Left lung (tissue), 10 donors: Measurements from ENCODE around the gene RALBP1. TPM values are rescaled to one million over a fixed set of nuclear protein-coding genes. Genes with fewer than 3 reads are reported as not detected.

Source experiments
- ATAC-seq: fragments of 200-7000 bp; cut with Tn5 transposase; one replicate; pipeline ENCODE4 v1.9.1; 2020; ENCODE audit warnings: moderate library complexity
- DNase-seq, 4 donors: peaks; one replicate each; pipeline ENCODE4 v3.0.0-alpha.2; 2013 to 2020
- H3K27ac ChIP-seq, 2 donors: fragments of 200-600 bp; sonication (generic) in 1 of 2; one replicate each; pipeline versions ENCODE4 v1.5.0 to v1.8.0; 2020 to 2021
- H3K27me3 ChIP-seq, 2 donors: fragments of 200-600 bp; sonication (generic) in 1 of 2; one replicate each; pipeline versions ENCODE4 v1.5.0 to v1.8.0; 2020 to 2021
- H3K36me3 ChIP-seq, 2 donors: fragments of 200-600 bp; sonication (generic) in 1 of 2; one replicate each; pipeline versions ENCODE4 v1.5.0 to v1.8.0; 2020 to 2021
- H3K4me1 ChIP-seq, 2 donors: fragments of 200-600 bp; one replicate each; pipeline ENCODE4 v1.8.0; 2021
- H3K4me3 ChIP-seq, 2 donors: fragments of 200-600 bp; sonication (generic) in 1 of 2; one replicate each; pipeline versions ENCODE4 v1.5.0 to v1.8.0; 2020 to 2021; ENCODE audit warnings: mild to moderate bottlenecking in 1 of 2
- H3K9me3 ChIP-seq, 2 donors: fragments of 200-600 bp; sonication (generic) in 1 of 2; one replicate each; pipeline versions ENCODE4 v1.5.0 to v1.8.0; 2020 to 2021
- CTCF ChIP-seq, 2 donors: fragments of 200-600 bp; sonication (generic) in 1 of 2; IDR thresholded peaks; one replicate each; pipeline versions ENCODE4 v1.5.0 to v1.8.0; 2021; ENCODE audit warnings: antibody characterized with exemption in 2 of 2
- intact Hi-C, 2 donors: fragments of 100-400 bp; cut with DNase I; formaldehyde crosslinking; loops; one replicate each; pipeline versions ENCODE4 v1.11.2 to v1.14.2; 2022
- polyA plus RNA-seq, 6 donors: library from polyadenylated mRNA; unstranded; fragments of 120-200 nt; gene quantifications; one replicate each; pipeline ENCODE4 v1.2.1, GENCODE V29; 2013; ENCODE audit not compliant: insufficient read length in 6 of 6
- total RNA-seq, 2 donors: library from RNA; stranded (reverse); fragmentation: NEBNext Ultra II Directional; extraction: Animal tissue kit (Norgen Biotek cat#: 25700); gene quantifications; one replicate each; pipeline ENCODE4 v1.2.1, GENCODE V29; 2021
- donor health status: DM: no; HTN: yes; CAD: no.
- donor health status: DM: no; HTN: no; CAD: no.

The RALBP1 gene
- total and polyA plus RNA-seq, 8 donors: 46.5 to 53.0 (median 49.9) TPM

- H3K4me1 ChIP-seq: peaks cover 0 to 5% of the 10 kb centered on the region in 2 donors
- ATAC-seq (no peak), DNase-seq (no peak)
- no peak overlapping the region for H3K27ac ChIP-seq
- intact Hi-C loops: no loop called here
- peaks cover 0 to 99% of the 10 kb centered on the region in 2 donors for H3K36me3 ChIP-seq
- H3K27me3 ChIP-seq: no peaks in the 10 kb centered on the region
- H3K9me3 ChIP-seq: no peaks in the 10 kb centered on the region
- H3K4me3 ChIP-seq: no peak overlapping the region
- no peak for TF ChIP-seq CTCF (IDR thresholded peaks at IDR 0.05)
Measured at GRCh38 chr18:9558387-9559064, 83.2 kb downstream of the RALBP1 start.

DNA sequence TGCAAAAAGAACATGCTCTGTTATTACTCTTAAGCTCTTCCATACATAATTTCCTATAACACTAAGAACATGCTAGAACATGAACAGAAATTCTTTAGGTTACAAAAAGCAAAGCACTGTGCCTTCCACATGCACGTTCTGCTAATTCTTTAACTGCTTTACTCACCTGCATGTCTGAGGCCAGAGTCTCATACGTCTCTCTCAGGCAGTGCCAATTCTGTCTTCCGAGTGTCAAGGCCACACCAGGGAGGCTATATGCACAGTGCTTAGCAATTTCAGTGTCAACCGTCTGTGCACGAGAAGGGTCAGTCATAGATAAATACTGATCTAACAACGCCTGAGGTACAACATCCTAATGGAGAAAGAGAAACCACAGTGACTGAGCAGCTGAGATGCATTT is 83.9 kb downstream of the RALBP1 start:
- peaks cover 0 to 8% of the 10 kb centered on the region in 2 donors for H3K4me1 ChIP-seq
- DNase-seq (no peak), ATAC-seq (no peak)
- intact Hi-C loops: no loop called here
- peaks cover 0 to 96% of the 10 kb centered on the region in 2 donors for H3K36me3 ChIP-seq
- no peaks in the 10 kb centered on the region for H3K27me3 ChIP-seq
- no peak for TF ChIP-seq CTCF (IDR thresholded peaks at IDR 0.05)
- no peaks in the 10 kb centered on the region for H3K9me3 ChIP-seq
- no peak overlapping the region for H3K27ac ChIP-seq
- H3K4me3 ChIP-seq: no peak overlapping the region

DNA sequence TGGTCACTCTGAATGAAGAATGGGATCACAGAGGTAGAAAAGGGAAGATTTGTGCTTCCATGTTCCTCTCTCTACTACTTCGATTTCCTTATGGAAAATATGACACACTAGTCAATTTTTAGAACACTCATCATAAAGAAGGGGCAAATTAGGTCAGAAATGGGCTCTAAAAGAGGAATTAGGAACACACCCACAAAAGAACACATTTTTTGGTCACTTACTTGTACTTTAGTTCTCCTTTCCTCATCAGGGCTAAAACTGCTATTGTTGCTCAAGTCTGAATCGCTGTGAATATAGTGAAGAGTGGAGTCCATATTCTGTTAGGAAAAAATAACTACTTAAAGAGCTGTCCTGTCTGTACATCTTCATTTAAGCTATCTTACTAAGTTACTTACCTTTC is 86.4 kb downstream of the RALBP1 start:
- no peak overlapping the region for H3K27ac ChIP-seq
- intact Hi-C loops: no loop called here
- no peak for ATAC-seq

DNA sequence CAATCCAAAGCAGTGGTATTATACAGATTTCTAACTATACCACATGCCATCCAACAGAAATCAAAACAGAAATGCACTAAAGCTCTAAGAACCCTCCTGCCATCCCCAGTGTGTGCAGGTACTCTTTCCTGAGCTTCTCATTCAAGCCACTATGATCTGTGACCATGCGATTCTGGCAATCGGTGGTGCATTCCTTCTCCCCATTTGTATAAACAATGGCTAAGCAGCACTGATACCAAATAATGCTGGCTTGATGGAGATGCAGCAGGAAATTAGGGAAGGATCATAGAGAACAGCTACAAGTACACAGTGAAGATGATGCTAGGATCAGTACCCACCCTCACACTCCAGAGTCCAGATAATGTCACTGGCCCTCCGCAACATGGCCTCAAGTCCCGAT is 87.3 kb downstream of the RALBP1 start:
- no peak overlapping the region for H3K4me3 ChIP-seq
- no peak for TF ChIP-seq CTCF (IDR thresholded peaks at IDR 0.05)
- intact Hi-C loops: no loop called here
- no peak overlapping the region for H3K27ac ChIP-seq
- no peaks in the 10 kb centered on the region for H3K9me3 ChIP-seq
- peaks cover 6 to 8% of the 10 kb centered on the region in 2 donors for H3K4me1 ChIP-seq
- no peaks in the 10 kb centered on the region for H3K27me3 ChIP-seq
- peaks cover 0 to 74% of the 10 kb centered on the region in 2 donors for H3K36me3 ChIP-seq
- DNase-seq (no peak), ATAC-seq (no peak)

More for the DNA sequence above, 86.4 kb downstream of the RALBP1 start:
- Histone ChIP-seq H3K4me1 (peaks cover 6 to 8% of the 10 kb centered on the region in 2 donors), H3K9me3 (no peaks in the 10 kb centered on the region), H3K4me3 (no peak overlapping the region), H3K36me3 (peaks cover 0 to 75% of the 10 kb centered on the region in 2 donors), H3K27me3 (no peaks in the 10 kb centered on the region)
- TF ChIP-seq CTCF (IDR thresholded peaks at IDR 0.05): no peak
- DNase-seq: no peak

DNA sequence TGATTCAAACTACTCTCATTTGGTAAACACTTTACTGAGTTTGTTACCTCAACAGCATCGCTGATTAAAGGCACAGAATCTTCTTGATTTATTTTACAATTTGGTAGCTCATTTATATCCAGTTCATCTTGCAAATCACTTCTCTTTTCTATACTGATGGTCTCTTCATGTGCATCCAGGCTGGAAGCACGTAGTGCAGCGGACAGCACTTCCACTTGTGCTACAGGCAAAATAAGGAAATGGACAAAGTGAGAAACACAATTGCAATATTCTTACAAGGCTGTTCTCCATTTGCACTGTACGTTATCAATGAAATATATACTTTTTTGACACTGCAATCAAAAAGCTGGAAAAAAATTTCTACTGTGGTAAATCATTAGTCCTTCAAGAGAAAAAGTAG is 88.0 kb downstream of the RALBP1 start:
- TF ChIP-seq CTCF (IDR thresholded peaks at IDR 0.05): no peak
- Histone ChIP-seq H3K27ac (peak overlapping the region in 1 of 2 donors; percentile 4), H3K9me3 (no peaks in the 10 kb centered on the region), H3K4me3 (no peak overlapping the region), H3K4me1 (peaks cover 6 to 8% of the 10 kb centered on the region in 2 donors), H3K36me3 (peaks cover 0 to 74% of the 10 kb centered on the region in 2 donors), H3K27me3 (no peaks in the 10 kb centered on the region)
- ATAC-seq (no peak), DNase-seq (no peak)
- intact Hi-C loops: no loop called here
